IgD-negative memory B cell (primary cell): Measurements from ENCODE around the gene SHMT2. TPM values are rescaled to one million over a fixed set of nuclear protein-coding genes. Genes with fewer than 3 reads are reported as not detected.
A peak's percentile ranks its signal among the peaks of the same experiment; 100 is the strongest.

Source experiments
- H3K27ac Mint-ChIP-seq, 3 donors: one replicate each; pipeline ENCODE4 v1.8.0; 2020 to 2022; ENCODE audit warnings: mild to moderate bottlenecking in 3 of 3, mixed read lengths in 3 of 3, moderate library complexity in 1 of 3
- H3K27me3 Mint-ChIP-seq: one replicate; pipeline ENCODE4 v1.8.0; 2021; ENCODE audit warnings: mixed read lengths
- H3K36me3 Mint-ChIP-seq: one replicate; pipeline ENCODE4 v1.8.0; 2020; ENCODE audit warnings: mild to moderate bottlenecking, mixed read lengths
- H3K4me1 Mint-ChIP-seq, 3 donors: one replicate each; pipeline ENCODE4 v1.8.0; 2020 to 2022; ENCODE audit warnings: mixed read lengths in 3 of 3, mild to moderate bottlenecking in 1 of 3
- H3K4me3 Mint-ChIP-seq, 4 donors: one replicate each; pipeline ENCODE4 v1.8.0; 2020 to 2022; ENCODE audit warnings: mild to moderate bottlenecking in 4 of 4, mixed read lengths in 4 of 4, moderate library complexity in 3 of 4
- H3K9me3 Mint-ChIP-seq, 3 donors: one replicate each; pipeline ENCODE4 v1.8.0; 2020 to 2021; ENCODE audit warnings: mixed read lengths in 3 of 3, mild to moderate bottlenecking in 1 of 3
- polyA plus RNA-seq: library from polyadenylated mRNA; unstranded; fragments of 300-500 nt; fragmentation: Illumina TruSeq; gene quantifications from one replicate; pipeline ENCODE4 v1.2.3, GENCODE V29; 2021

The SHMT2 gene
- polyA plus RNA-seq, 1 donor from 2014 or later: 176 TPM

DNA sequence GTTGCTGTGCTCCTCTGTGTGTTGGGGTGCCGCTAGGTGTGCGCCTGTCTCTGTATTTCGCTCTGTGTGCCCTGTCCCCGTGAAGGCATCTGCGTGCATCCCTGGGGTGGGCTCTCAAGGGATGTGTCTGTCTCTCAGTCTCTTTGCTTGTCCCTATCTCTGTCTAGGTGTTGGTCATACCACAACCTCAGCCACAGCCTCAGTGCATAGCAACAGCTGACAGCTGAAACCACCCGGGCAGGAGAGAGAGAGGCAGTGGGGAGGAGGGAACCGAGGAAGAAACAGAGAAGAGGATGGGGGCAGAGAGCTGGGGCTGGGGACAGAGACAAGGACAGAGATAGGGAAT is 13.9 kb upstream of the SHMT2 start:
- Mint-ChIP-seq H3K27me3 (peaks cover 56% of the 10 kb centered on the region), H3K36me3 (peaks cover 2% of the 10 kb centered on the region), H3K9me3 (no peaks in the 10 kb centered on the region), H3K27ac (peak overlapping the region; percentile 59 to 96 (median 90)), H3K4me1 (peaks cover 13 to 39% (median 37%) of the 10 kb centered on the region in 3 donors), H3K4me3 (peak overlapping the region; percentile 78 to 93 (median 90))

DNA sequence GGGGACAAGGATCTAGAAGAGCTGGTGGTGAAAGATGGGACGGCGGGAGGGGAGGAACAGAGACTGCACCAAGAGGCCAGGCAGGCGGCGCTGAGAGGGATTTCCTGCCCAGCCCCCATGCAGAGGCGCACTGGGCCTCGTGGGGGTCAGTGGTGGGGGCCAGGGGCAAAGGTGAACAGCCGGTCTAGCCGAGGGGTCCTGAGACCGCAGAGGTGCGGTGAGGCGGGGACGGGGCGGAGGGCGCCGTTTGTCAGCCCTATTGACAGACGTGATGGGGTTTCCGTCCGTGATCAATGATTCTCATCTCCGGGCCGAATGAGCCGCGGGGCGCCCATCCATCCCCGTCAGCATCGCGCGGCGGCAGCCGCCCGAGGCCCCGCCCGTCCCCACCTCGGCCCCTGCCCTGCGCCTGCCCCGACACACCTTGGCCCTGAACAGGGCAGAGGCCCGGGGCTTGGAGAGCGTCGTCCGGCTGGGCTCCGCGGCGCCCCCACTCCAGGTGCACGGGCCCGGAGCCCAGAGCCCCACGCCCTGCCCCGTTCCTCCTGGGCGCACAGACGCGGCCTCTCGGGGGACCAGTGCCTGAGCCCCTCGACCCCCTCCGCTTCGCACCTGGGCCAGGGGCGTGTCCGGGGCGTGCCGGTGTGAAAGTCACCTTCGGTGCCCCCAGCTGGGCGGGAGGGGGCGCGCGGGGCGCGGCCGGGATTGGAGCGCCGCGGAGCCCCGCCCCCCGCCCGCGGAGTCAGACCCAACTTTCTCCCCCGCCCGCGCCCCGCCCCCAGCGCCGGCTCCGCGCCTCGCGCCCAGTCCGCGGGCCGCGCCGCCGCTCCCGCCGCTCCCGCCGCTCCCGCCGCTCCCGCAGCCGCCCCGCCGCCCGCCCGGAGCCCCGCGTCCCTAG is 13.2 kb upstream of the SHMT2 start, which contains the start of gene NXPH4:
Gene NXPH4 (plus strand): TSS at position 781 of the 898 bp plus-strand sequence. CDS start 176 bp downstream, outside the sequence.
- peaks cover 13 to 43% (median 39%) of the 10 kb centered on the region in 3 donors for H3K4me1 Mint-ChIP-seq
- H3K4me3 Mint-ChIP-seq: peak within 1 kb of the TSS; percentile 88 to 93 (median 92)

DNA sequence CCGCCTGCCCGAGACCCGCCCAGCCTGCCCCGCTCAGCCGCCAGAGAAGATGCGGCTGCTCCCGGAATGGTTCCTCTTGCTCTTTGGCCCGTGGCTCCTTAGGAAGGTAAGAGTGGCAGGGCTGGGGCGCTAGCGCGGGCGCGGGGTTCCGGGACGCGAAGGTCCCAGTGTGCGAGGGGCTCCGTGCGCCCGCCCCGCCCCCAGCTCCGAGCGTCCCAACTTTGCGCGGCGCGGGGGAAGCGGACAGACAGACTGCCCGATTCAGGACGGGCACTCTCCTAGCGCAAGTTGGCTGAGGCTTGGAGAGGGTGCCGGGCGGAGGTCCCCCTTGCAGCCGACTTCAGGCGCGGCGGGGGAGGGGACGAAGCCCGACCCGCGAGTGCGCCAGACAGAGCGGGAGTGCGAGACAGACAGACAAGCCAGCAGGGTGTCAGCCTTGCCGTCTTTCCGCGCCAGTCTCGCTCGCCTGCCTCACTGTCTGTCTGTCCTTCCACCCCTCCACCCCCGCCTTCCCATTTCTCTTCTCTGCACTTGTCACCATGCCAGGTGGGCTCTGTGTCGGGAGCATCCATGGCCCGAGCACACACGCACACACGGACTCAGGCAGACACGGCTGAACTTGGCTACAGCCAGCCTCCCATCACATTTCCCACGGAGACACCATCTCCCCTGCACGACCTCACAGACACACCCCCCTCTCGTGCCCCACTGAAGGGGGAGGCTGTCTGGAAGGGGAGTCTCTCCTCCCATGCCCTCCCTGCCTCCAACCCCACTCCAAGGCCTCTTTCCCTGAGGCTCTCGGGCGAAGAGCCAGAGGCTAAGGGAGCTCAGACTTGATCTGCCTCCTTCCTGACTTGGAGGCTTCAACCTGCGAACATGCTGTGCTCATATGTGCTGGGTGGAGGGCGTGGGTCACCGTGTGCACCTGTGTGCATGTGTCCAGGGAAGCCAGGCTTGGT is 12.3 kb upstream of the SHMT2 start:
- Mint-ChIP-seq H3K9me3 (no peaks in the 10 kb centered on the region), H3K36me3 (peaks cover 2% of the 10 kb centered on the region), H3K4me3 (peak overlapping the region; percentile 8 to 93 (median 90)), H3K27ac (peak overlapping the region in 2 of 3 donors; percentile 2 to 39), H3K27me3 (peaks cover 68% of the 10 kb centered on the region), H3K4me1 (peaks cover 13 to 46% (median 41%) of the 10 kb centered on the region in 3 donors)

More for the DNA sequence above, 13.2 kb upstream of the SHMT2 start, which contains the start of gene NXPH4:
- no peaks in the 10 kb centered on the region for H3K9me3 Mint-ChIP-seq
- H3K36me3 Mint-ChIP-seq: peaks cover 2% of the 10 kb centered on the region
- peak within 1 kb of the TSS; percentile 59 to 96 (median 90) for H3K27ac Mint-ChIP-seq
- H3K27me3 Mint-ChIP-seq: peaks cover 63% of the 10 kb centered on the region

DNA sequence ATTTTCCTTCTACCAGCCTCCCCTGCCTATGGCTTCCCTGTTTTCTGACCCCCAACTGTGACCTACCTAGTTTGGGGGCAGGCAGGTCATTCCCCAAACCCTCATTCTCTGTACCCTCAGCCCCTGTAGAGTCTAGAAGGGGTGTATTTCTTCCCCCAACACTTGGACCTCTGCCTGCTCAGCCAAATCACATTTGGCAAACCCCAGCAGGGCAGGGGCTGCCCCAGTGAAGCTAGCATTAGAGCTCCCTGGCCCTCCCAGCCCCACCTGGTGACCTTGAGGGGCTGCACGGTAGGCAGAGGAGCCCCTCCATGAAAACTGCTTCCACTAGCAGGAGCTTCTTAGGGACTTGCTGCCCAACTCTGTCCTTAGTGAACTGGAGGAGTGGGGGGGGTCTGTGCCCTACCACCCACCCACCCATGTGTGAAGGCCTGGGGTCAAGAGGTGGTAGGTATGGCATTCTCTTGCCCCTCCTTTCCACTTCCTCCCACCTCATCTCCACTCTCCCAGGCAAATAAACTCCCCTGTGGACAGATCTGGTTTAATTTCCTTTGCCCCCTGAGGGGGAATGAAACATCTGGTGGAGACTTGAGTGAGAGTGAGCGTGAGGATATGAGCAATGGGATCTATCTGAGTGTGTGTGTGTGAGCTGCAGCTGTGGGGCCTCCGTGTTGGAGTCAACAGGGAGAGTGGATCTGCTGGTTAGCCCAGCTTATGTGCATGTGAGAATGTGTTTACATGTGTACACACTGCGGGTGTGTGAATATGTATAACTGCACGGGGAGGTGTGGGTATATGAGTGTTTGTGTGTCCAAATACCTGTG is 11.3 kb upstream of the SHMT2 start:
- H3K27ac Mint-ChIP-seq: peak overlapping the region in 2 of 3 donors; percentile 2 to 40
- peaks cover 2% of the 10 kb centered on the region for H3K36me3 Mint-ChIP-seq
- peak overlapping the region; percentile 8 to 93 (median 90) for H3K4me3 Mint-ChIP-seq
- H3K9me3 Mint-ChIP-seq: no peaks in the 10 kb centered on the region
- H3K4me1 Mint-ChIP-seq: peaks cover 11 to 45% (median 44%) of the 10 kb centered on the region in 3 donors
- H3K27me3 Mint-ChIP-seq: peaks cover 78% of the 10 kb centered on the region

DNA sequence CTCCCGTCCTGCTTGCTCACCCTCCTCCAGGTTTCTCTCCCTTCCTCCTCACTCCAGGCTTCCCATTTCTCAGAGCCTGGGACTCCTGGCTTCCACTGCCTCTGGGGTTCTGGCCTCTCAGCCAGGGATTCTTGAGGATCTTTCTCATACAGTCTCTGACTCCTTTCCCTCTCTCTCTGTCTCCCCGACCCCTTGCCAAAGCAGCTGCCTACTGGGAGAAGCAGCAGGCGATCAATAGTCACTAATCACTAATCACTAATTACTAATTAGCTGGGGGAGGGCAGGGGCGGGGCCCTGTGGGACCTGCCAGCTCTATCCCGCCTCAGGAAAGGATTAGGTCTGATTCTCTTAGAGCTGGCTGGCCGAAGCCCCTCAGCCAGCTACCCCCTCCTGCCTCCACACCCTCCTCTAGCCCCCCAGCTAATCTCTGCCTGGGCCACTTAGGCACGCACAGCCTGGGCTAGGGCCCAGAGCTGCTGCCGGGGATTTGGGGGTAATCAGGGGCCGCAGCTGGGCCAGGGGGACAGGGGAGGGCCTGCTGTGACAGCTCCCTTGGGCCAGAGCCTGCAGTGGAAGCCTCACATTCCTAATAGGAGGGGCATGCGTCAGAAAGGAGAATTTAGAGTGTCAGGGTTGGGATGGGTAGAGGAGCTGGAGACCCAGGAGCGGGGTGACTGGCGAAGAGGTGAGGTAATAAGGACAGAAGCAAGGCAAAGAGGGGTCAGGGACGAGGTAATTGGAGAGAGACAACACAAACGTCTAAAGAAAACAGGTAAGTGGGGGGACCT is 10.1 kb upstream of the SHMT2 start:
- peak overlapping the region in 2 of 4 donors; percentile 8 to 47 for H3K4me3 Mint-ChIP-seq
- H3K9me3 Mint-ChIP-seq: no peaks in the 10 kb centered on the region
- peaks cover 2% of the 10 kb centered on the region for H3K36me3 Mint-ChIP-seq
- peaks cover 75% of the 10 kb centered on the region for H3K27me3 Mint-ChIP-seq
- peak overlapping the region in 1 of 3 donors; percentile 2 for H3K27ac Mint-ChIP-seq
- H3K4me1 Mint-ChIP-seq: peaks cover under 1 to 38% (median 34%) of the 10 kb centered on the region in 3 donors

DNA sequence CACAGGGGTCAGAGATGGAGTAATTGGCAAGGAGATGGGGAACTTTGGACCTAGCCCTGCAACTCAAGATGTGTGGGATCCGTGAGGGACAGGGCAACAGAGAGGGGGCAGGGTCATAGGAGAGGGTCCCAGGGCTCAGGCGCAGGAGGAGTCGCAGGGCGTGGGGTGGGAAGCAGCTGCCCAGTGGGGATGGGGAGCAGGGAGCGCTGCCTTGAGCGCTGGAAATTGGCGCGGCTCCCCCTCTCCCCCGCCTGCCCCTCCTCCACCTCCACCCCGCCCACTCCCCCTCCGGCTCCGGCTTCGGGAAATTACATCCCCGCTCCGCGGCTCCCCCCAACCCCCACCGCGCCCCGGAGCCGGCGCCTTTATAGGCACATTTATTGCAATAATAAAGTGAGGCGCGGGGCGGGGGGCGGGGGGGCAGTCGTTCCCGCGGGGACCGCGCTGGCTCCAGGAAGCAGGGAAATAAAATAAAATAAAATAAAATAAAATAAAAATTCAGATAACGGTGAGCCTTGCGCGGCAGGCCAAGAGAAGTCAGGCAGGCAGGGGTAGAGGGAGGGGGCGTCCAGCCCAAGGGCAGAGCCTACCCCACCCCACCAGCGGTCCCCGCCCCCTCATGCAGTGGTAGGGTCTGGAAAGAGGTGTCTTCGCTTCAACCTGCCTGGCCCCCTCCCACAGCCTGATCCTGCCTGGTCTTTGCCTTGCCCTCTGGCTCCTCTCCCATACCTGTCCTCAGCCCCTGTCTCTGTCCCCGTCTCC is 9.3 kb upstream of the SHMT2 start:
- H3K27me3 Mint-ChIP-seq: peaks cover 73% of the 10 kb centered on the region
- H3K27ac Mint-ChIP-seq: no peak overlapping the region

DNA sequence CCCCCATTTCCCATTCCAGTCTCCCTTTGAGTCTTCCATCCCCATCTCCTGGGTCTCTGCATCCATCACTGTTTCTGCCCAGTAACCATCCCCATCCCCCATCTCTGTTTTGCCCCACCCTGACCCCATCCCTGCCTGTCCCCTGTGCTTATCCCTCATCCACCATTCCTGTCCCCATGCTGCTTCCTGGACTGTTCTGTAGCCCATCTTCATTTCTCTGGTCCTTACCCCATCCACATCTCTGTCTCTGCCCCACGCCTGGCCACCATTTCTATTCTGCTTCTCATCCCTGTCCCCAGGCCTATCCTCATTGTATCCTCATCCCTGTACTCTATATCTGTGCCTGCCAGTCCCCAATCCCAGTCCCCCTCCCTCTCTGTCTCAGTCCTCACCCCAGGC is 8.7 kb upstream of the SHMT2 start:
- Mint-ChIP-seq H3K4me3 (peak overlapping the region in 1 of 4 donors; percentile 79), H3K36me3 (peaks cover 4% of the 10 kb centered on the region), H3K27me3 (peaks cover 70% of the 10 kb centered on the region), H3K27ac (no peak overlapping the region), H3K4me1 (peaks cover 5 to 33% (median 32%) of the 10 kb centered on the region in 3 donors), H3K9me3 (no peaks in the 10 kb centered on the region)

More for the DNA sequence above, 9.3 kb upstream of the SHMT2 start:
- H3K4me1 Mint-ChIP-seq: peaks cover 0 to 36% (median 34%) of the 10 kb centered on the region in 3 donors
- peaks cover 2% of the 10 kb centered on the region for H3K36me3 Mint-ChIP-seq
- H3K4me3 Mint-ChIP-seq: no peak overlapping the region
- no peaks in the 10 kb centered on the region for H3K9me3 Mint-ChIP-seq

DNA sequence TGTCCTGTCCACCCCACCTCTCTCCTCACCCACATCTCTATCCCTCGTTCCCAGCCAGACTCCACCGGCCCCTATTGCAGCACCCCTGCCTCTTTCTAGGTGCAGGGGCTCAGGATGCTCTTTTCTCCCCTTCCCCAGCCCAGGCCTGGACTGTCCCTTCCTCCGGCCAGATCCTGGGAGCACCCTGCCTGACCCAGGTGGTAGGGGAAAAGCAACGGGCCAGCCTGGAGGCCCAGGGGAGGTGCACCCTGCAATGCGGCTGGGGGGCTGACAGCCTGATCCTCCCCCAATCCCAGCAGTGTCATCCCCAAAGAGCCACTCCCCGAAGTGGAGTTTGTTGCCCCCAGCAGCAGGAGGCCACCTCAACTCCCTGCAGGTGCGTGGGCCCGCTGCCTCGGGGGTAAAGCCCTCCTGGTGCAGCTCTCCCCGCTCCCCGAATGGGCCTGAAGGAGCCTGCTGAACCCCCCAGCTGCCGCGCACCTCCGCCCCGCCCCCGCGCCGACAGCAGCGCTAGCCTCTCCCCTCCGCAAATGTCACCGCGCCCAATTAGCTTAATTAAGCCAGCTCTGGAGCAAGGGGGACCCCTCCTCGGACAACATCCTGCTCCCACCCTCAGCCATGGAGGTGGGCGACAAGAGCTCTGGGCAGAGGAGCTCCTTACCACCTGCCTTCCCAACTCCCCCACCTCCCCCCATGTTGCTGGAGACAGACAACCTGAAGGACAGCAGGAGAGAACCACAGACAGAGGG is 8.2 kb upstream of the SHMT2 start:
- Mint-ChIP-seq H3K9me3 (no peaks in the 10 kb centered on the region), H3K4me3 (peak overlapping the region in 1 of 4 donors; percentile 79)

DNA sequence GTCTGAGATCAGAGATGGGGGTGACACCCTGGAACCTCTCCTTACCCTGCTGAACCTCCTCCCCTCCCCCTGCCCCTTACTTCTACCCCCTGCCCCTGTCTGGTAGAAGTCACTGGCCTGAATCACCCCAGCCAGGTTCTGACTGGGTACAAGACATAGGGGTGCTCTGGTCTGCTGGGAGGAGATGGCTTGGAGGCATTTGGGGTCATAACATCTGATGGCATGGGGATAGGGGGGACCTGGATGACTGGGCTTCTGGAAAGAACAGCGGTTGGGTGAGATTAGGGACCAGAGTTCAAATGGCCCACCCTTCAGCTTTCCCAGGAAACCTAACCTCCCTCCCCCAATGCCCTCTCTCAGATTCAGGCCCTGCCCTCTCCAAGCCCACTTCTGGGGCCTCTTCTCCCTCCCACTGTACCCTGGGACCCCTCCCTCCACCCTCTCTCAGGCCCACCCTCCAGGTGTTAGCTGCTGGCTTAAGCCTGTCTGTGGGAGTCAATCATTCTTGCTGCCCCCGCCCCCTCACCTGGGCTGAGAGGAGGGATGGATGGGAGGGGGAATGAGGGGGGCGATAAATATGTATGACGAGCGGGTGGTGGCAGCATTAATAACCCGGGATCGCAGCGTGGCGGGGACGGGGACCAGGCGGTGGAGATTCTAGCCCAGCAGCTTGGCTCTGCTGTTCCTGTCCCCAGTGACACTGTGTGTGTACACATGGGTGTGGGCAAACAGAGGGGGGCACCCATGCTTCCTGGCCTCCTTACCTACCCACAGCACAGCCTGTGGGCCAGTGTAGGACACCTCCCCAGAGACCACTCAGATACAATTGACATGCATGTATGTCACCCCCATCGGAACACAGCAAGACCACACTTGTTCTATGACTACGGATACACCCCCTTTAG is 7.0 kb upstream of the SHMT2 start:
- peak overlapping the region in 2 of 4 donors; percentile 4 to 65 for H3K4me3 Mint-ChIP-seq
- no peaks in the 10 kb centered on the region for H3K9me3 Mint-ChIP-seq
- peaks cover 70% of the 10 kb centered on the region for H3K27me3 Mint-ChIP-seq
- H3K27ac Mint-ChIP-seq: peak overlapping the region in 2 of 3 donors; percentile 20 to 24
- peaks cover 10 to 36% (median 33%) of the 10 kb centered on the region in 3 donors for H3K4me1 Mint-ChIP-seq
- H3K36me3 Mint-ChIP-seq: peaks cover 2% of the 10 kb centered on the region

More for the DNA sequence above, 8.2 kb upstream of the SHMT2 start:
- Mint-ChIP-seq H3K27ac (no peak overlapping the region), H3K36me3 (peaks cover 4% of the 10 kb centered on the region), H3K4me1 (peaks cover 5 to 33% (median 30%) of the 10 kb centered on the region in 3 donors), H3K27me3 (peaks cover 71% of the 10 kb centered on the region)

DNA sequence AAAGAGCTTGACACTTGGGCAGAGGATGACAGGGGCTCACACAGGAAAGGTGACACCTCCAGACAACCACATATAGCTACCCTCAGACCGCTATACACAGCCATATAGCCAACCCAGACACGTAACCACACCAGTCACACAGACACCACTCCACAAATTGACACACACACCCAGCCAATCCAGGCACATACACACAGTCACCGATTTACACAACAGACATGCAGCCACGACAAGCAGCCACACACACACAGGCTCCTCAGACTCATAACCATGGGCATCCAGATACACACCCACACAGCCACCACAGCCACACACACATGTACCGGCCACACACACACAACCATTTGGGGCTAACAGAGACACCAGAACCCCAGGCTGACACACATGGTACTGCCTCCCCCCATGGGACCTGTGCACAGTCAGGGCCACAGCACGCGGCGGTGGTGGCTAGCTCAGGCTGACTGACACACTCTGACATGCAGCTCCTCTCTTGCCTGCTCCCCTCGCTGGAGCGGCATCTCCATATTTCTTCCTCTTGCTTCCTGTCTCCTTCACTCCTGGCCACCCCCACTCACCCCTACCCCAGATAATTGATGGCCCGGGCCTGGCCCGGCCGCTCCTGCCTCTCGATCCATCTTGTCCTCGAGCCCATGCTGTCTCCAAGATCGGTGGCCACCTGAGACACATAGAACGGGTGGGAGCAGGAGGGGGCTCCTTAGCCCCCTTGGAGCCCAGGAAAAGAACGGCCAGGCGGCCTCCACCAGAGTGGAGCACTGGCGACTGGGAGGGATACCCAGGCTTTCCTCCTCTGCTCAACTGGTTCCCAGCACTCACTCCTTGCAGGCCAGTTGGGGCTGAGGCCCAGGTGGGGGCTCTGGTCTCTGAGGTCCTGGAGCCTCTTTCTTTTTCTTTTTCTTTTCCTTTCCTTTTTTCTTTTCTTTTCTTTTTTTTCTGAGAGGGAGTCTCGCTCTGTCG is 6.0 kb upstream of the SHMT2 start:
- Mint-ChIP-seq H3K9me3 (no peaks in the 10 kb centered on the region), H3K36me3 (peaks cover 2% of the 10 kb centered on the region), H3K27me3 (peaks cover 61% of the 10 kb centered on the region), H3K4me3 (peak overlapping the region in 2 of 4 donors; percentile 65), H3K27ac (peak overlapping the region in 2 of 3 donors; percentile 20 to 24), H3K4me1 (peaks cover 13 to 35% (median 29%) of the 10 kb centered on the region in 3 donors)
